HCT116 (cell line): ENCODE results near the gene SIPA1L3. TPM values are rescaled to one million over a fixed set of nuclear protein-coding genes. Genes with fewer than 3 reads are reported as not detected.

Experiments used
- ATAC-seq: fragments of 200-7000 bp; cut with Tn5 transposase; 2 replicates; pipeline ENCODE4 v1.9.1; 2020; ENCODE audit warnings: mild to moderate bottlenecking, moderate library complexity
- BruUV-seq: library from RNA; stranded (reverse); fragments of 400-500 nt; replicated peaks from 2 replicates; lab custom pipeline; 2021; lab: Mats Ljungman, UMichigan
- CTCF ChIA-PET: fragments of 300-600 bp; sonication (Branson Sonifier 250); formaldehyde crosslinking; loops from one replicate; lab custom pipeline; 2021; ENCODE audit warnings: antibody characterized with exemption; lab: Charles Lee
- POLR2A ChIA-PET: fragments of 300-600, 350-600 bp; sonication (Branson Sonifier 250); formaldehyde crosslinking; loops from one replicate; lab custom pipeline; 2021; ENCODE audit warnings: antibody characterized with exemption; lab: Charles Lee
- RAD21 ChIA-PET, 2 experiments: fragments of 300-600 bp; sonication (Branson Sonifier 250); formaldehyde crosslinking; loops; one replicate each; lab custom pipeline; 2023; ENCODE audit warnings: low total read pairs in 2 of 2; ENCODE audit not compliant: uncharacterized antibody in 2 of 2, unreplicated experiment in 2 of 2, low non-redundant PET in 1 of 2; lab: Charles Lee
- DNase-seq: peaks from one replicate; pipeline ENCODE4 v3.0.0-alpha.2; 2010; ENCODE audit warnings: low read depth, low spot score
- H2AFZ ChIP-seq: fragments of 200-600 bp; shearing (Covaris generic), sonication (generic); 2 replicates; pipeline ENCODE4 v1.6.1; 2017; ENCODE audit warnings: low read depth, mixed run types, mixed read lengths, antibody characterized with exemption, low read length; ENCODE audit not compliant: poor library complexity, severe bottlenecking
- H3K27ac ChIP-seq: 2 replicates; pipeline ENCODE4 v1.5.1; 2012; ENCODE audit warnings: low read depth, low read length
- H3K27me3 ChIP-seq: fragments of 200-600 bp; sonication (generic); 2 replicates; pipeline ENCODE4 v1.6.1; 2016; ENCODE audit warnings: mixed run types, low read length, mixed read lengths; ENCODE audit not compliant: insufficient read depth
- H3K36me3 ChIP-seq, 2 experiments: fragments of 200-500 bp in 1 of 2; fragments of 200-600 bp in 1 of 2; sonication (Bioruptor generic) in 1 of 2; sonication (generic) in 1 of 2; 2 replicates each; pipeline versions ENCODE4 v1.5.1 to v1.6.1; 2014 to 2016; ENCODE audit warnings: low read length in 2 of 2, inconsistent platforms in 1 of 2, mixed read lengths in 1 of 2, mixed run types in 1 of 2; ENCODE audit not compliant: insufficient read depth in 2 of 2, control insufficient read depth in 1 of 2
- H3K4me1 ChIP-seq, 2 experiments: fragments of 200-600 bp in 1 of 2; sonication (generic) in 1 of 2; 2 replicates each; pipeline versions ENCODE4 v1.5.1 to v1.6.1; 2012 to 2017; ENCODE audit warnings: low read length in 2 of 2, inconsistent platforms in 1 of 2, mild to moderate bottlenecking in 1 of 2, mixed read lengths in 1 of 2, mixed run types in 1 of 2, moderate library complexity in 1 of 2; ENCODE audit not compliant: insufficient read depth in 2 of 2, control insufficient read depth in 1 of 2
- H3K4me2 ChIP-seq: fragments of 200-600 bp; sonication (generic); 2 replicates; pipeline ENCODE4 v1.6.1; 2017; ENCODE audit warnings: mixed run types, low read length, mixed read lengths
- H3K4me3 ChIP-seq, 2 experiments: fragments of 200-600 bp in 1 of 2; sonication (generic) in 1 of 2; replicated peaks in 1 of 2; 2 replicates each; pipeline ENCODE4 v1.5.1; 2011 to 2016; ENCODE audit warnings: low read length in 2 of 2, control low read depth in 1 of 2, low read depth in 1 of 2, mild to moderate bottlenecking in 1 of 2, mixed read lengths in 1 of 2, mixed run types in 1 of 2
- H3K79me2 ChIP-seq: fragments of 200-600 bp; sonication (generic); 2 replicates; pipeline ENCODE4 v1.6.1; 2017; ENCODE audit warnings: mild to moderate bottlenecking, mixed run types, low read length, moderate library complexity, mixed read lengths; ENCODE audit not compliant: insufficient read depth
- H3K9ac ChIP-seq: fragments of 200-600 bp; sonication (generic); 2 replicates; pipeline ENCODE4 v1.6.1; 2016; ENCODE audit warnings: low read length, mixed read lengths
- H3K9me2 ChIP-seq: fragments of 200-600 bp; sonication (generic), shearing (Covaris generic); 2 replicates; pipeline ENCODE4 v1.6.1; 2017; ENCODE audit warnings: mixed run types, mild to moderate bottlenecking, moderate library complexity; ENCODE audit not compliant: insufficient read depth
- H3K9me3 ChIP-seq, 2 experiments: fragments of 200-500 bp in 1 of 2; fragments of 200-600 bp in 1 of 2; sonication (Bioruptor generic) in 1 of 2; sonication (generic) in 1 of 2; 2 replicates each; pipeline ENCODE4 v1.6.1; 2014 to 2017; ENCODE audit warnings: low read length in 2 of 2, mixed read lengths in 2 of 2, inconsistent platforms in 1 of 2, low read depth in 1 of 2, mild to moderate bottlenecking in 1 of 2, mixed run types in 1 of 2, moderate library complexity in 1 of 2; ENCODE audit not compliant: control insufficient read depth in 1 of 2, insufficient read depth in 1 of 2
- H4K20me1 ChIP-seq: fragments of 200-600 bp; sonication (generic), shearing (Covaris generic); 2 replicates; pipeline ENCODE4 v1.6.1; 2017; ENCODE audit warnings: mixed run types, mild to moderate bottlenecking, moderate library complexity; ENCODE audit not compliant: insufficient read depth
- CEBPB ChIP-seq: IDR thresholded peaks from 2 replicates; pipeline ENCODE4 v1.6.1; 2012; ENCODE audit warnings: low read depth
- CTCF ChIP-seq, 3 experiments: fragments of 200-600 bp in 1 of 3; sonication (generic) in 1 of 3; IDR thresholded peaks in 2 of 3; conservative IDR thresholded peaks in 1 of 3; 2 replicates each; pipeline ENCODE4 v1.5.1; 2012 to 2017; ENCODE audit warnings: low read depth in 2 of 3, low read length in 2 of 3, antibody characterized with exemption in 1 of 3, borderline replicate concordance in 1 of 3, control low read depth in 1 of 3, mild to moderate bottlenecking in 1 of 3, mixed read lengths in 1 of 3, mixed run types in 1 of 3, moderate library complexity in 1 of 3; ENCODE audit not compliant: insufficient read depth in 1 of 3
- EZH2phosphoT487 ChIP-seq: fragments of 200-600 bp; IDR thresholded peaks from 2 replicates; pipeline ENCODE4 v1.6.1; 2018; ENCODE audit warnings: antibody characterized with exemption, borderline replicate concordance
- JUND ChIP-seq: IDR thresholded peaks from 2 replicates; pipeline ENCODE4 v1.6.1; 2012
- MAX ChIP-seq: IDR thresholded peaks from 2 replicates; pipeline ENCODE4 v1.6.1; 2012
- RAD21 ChIP-seq: IDR thresholded peaks from 2 replicates; pipeline ENCODE4 v1.6.1; 2012; ENCODE audit warnings: low read depth, mild to moderate bottlenecking
- REST ChIP-seq: IDR thresholded peaks from 2 replicates; pipeline ENCODE4 v1.6.1; 2012; ENCODE audit warnings: low read depth
- SRF ChIP-seq: IDR thresholded peaks from 2 replicates; pipeline ENCODE4 v1.6.1; 2012; ENCODE audit warnings: low read depth
- ZFX ChIP-seq: fragments of 450-650 bp; IDR thresholded peaks from 2 replicates; pipeline ENCODE4 v1.6.1; 2017
- ZNF274 ChIP-seq: fragments of 200-500 bp; sonication (Bioruptor generic); IDR thresholded peaks from 2 replicates; pipeline ENCODE4 v1.6.1; 2014; ENCODE audit warnings: mild to moderate bottlenecking, low read depth, low read length, inconsistent platforms
- intact Hi-C: fragments of 100-400 bp; cut with micrococcal nuclease; formaldehyde crosslinking; loops from 2 replicates; pipeline ENCODE4 v1.10.0; 2022
- total RNA-seq: library from RNA; stranded (reverse); gene quantifications from one replicate; pipeline ENCODE4 v1.2.1, GENCODE V29; 2021; ENCODE audit not compliant: unreplicated experiment
- TF ChIP-seq, protein P1 (sequence below): IDR thresholded peaks from 2 replicates; pipeline ENCODE4 v1.6.1; 2011; ENCODE audit warnings: mild to moderate bottlenecking, low read length, moderate library complexity; ENCODE audit not compliant: insufficient replicate concordance; ENCODE audit errors: extremely low read depth
- TF ChIP-seq, protein P2 (sequence below): IDR thresholded peaks from 2 replicates; pipeline ENCODE4 v1.6.1; 2012

SIPA1L3 gene
- total RNA-seq, 1 experiment from 2014 or later, result 41.8 TPM

- TF ChIP-seq, protein P1, sequence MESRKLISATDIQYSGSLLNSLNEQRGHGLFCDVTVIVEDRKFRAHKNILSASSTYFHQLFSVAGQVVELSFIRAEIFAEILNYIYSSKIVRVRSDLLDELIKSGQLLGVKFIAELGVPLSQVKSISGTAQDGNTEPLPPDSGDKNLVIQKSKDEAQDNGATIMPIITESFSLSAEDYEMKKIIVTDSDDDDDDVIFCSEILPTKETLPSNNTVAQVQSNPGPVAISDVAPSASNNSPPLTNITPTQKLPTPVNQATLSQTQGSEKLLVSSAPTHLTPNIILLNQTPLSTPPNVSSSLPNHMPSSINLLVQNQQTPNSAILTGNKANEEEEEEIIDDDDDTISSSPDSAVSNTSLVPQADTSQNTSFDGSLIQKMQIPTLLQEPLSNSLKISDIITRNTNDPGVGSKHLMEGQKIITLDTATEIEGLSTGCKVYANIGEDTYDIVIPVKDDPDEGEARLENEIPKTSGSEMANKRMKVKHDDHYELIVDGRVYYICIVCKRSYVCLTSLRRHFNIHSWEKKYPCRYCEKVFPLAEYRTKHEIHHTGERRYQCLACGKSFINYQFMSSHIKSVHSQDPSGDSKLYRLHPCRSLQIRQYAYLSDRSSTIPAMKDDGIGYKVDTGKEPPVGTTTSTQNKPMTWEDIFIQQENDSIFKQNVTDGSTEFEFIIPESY, result no peak
- no peak for TF ChIP-seq RAD21
- TF ChIP-seq REST, result no peak
Measured at GRCh38 chr19:38114651-38115050, 207.6 kb downstream of the SIPA1L3 start (continued).

GRCh38 chr19:38115271-38115802 lies 208.3 kb downstream of the SIPA1L3 start:
- Histone ChIP-seq H3K9me2 (no peaks in the 10 kb centered on the region), H3K9me3 (no peaks in the 10 kb centered on the region), H3K36me3 (peaks cover 8 to 33% of the 10 kb centered on the region in 2 experiments; a peak in 2 of 4 replicates), H3K4me3 (no peak overlapping the region), H3K27ac (no peak overlapping the region), H4K20me1 (no peaks in the 10 kb centered on the region), H3K9ac (no peak overlapping the region), H3K4me2 (no peak overlapping the region), H2AFZ (no peak overlapping the region), H3K27me3 (no peaks in the 10 kb centered on the region), H3K4me1 (no peaks in the 10 kb centered on the region), H3K79me2 (no peaks in the 10 kb centered on the region)
- TF ChIP-seq CEBPB, result no peak
- TF ChIP-seq SRF, result no peak
- TF ChIP-seq ZFX, result no peak
- no peak for TF ChIP-seq MAX
- TF ChIP-seq CTCF (IDR thresholded peaks at IDR 0.05 in 2 of 3, conservative IDR thresholded peaks at IDR 0.05 in 1 of 3; ENCODE audit: borderline replicate concordance in 1 of 3, insufficient read depth in 1 of 3, low read depth in 2 of 3, low read length in 2 of 3), result no peak
- TF ChIP-seq ZNF274, result no peak
- no peak for TF ChIP-seq EZH2phosphoT487
- no peak for TF ChIP-seq RAD21
- TF ChIP-seq JUND, result no peak
- TF ChIP-seq, protein P1, result no peak
- TF ChIP-seq, protein P2, sequence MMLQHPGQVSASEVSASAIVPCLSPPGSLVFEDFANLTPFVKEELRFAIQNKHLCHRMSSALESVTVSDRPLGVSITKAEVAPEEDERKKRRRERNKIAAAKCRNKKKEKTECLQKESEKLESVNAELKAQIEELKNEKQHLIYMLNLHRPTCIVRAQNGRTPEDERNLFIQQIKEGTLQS, result no peak
- CTCF ChIA-PET, result no interaction called here
- DNase-seq (no peak), ATAC-seq (no peak)
- BruUV-seq, result no TSS peak
- intact Hi-C loops, result no loop called here
- POLR2A ChIA-PET, result no interaction called here
- RAD21 ChIA-PET, result no interaction called here
